Measurements from ENCODE around the gene SLC25A1. TPM values are rescaled to one million over a fixed set of nuclear protein-coding genes. Genes with fewer than 3 reads are reported as not detected.

Gene SLC25A1
- 39.4 and 41.2 TPM in 2 replicates for total RNA-seq

DNA sequence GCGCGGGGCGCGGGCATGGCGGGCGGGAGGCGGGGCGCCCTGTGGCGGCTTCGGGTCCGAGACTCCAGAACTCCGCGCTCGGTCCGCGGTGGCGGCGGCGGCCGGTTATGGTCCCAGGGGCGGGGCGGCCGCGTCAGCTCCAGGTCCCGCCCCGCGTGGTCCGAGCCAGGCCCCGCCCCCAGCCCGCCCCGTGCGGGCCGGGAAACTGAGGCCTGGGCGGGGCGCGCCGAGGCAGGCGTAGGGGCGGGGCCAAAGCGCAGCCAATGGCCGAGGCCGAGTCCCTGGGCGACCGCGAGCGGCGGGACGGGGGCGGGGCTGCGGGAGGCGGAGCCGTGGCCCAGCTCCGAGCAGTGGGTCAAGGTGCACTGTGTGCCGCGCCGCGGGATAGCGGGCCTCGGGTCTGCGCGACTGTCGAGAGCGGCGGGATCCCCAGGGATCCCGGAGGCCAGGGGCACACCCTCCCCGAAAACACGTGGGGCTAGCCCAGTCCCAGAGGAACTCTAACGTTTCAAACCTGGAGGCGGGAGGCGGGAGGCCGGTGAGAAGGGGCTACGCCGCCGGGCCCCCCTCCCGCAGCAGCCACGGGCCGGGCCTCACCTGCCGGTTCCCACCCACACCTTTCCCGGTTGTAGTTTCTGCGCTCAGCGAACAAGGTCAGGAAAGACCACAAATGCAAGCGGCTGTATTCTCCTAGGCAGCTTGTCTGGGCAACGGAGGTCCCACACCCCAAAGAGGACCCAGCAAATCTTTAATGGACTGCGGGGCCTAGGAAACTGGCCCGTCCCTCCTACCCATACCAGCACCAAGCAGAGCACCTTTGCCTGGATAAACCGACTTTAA is at the start of gene SLC25A1:
Gene SLC25A1 (minus strand): TSS at position 80 of the 840 bp plus-strand sequence. CDS start 63 bp downstream, at position 17.
- H3K9me3 Mint-ChIP-seq: no peaks in the 10 kb centered on the region
- H3K4me3 Mint-ChIP-seq: peak within 1 kb of the TSS; percentile 83
- DNase-seq: peak; percentile 97
- peaks cover 1% of the 10 kb centered on the region for H3K36me3 Mint-ChIP-seq (ENCODE audit: low read depth)
- no peaks in the 10 kb centered on the region for H3K27me3 Mint-ChIP-seq
- H3K4me1 Mint-ChIP-seq: peaks cover 23% of the 10 kb centered on the region
- peak within 1 kb of the TSS; percentile 70 for H3K27ac Mint-ChIP-seq
- intact Hi-C loops (cut with micrococcal nuclease): loop anchor here (1.0 to 5.0 kb wide), 6 partner anchors 35 to 300 kb away; partner anchors contain the start of genes CDC45, CLTCL1, DGCR2 and ESS2

DNA sequence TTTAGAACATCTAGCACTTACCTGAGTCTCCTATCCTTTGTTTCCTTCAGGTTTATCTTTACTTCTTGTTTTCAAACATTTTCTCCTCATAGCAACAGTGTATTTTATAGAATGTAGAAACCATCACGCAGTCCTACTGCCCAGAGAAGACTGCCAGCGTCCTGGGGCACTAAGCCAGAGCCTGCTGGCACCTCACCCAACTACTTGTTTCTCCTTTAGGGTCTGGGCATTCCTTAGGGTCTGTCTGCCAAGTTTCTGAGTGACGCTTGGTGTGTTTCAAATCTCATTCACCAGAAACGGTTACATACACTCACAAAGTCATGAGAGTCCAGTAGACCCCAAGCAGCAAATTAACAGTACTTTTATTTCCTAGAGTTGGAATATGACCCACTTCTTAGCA is 49.6 kb upstream of the SLC25A1 start:
- H3K4me3 Mint-ChIP-seq: no peak overlapping the region
- no peaks in the 10 kb centered on the region for H3K9me3 Mint-ChIP-seq
- no peak for DNase-seq
- H3K27me3 Mint-ChIP-seq: peaks cover 2% of the 10 kb centered on the region
- H3K27ac Mint-ChIP-seq: no peak overlapping the region
- intact Hi-C loops (cut with micrococcal nuclease): no loop called here
- no peaks in the 10 kb centered on the region for H3K4me1 Mint-ChIP-seq
- no peaks in the 10 kb centered on the region for H3K36me3 Mint-ChIP-seq (ENCODE audit: low read depth)

DNA sequence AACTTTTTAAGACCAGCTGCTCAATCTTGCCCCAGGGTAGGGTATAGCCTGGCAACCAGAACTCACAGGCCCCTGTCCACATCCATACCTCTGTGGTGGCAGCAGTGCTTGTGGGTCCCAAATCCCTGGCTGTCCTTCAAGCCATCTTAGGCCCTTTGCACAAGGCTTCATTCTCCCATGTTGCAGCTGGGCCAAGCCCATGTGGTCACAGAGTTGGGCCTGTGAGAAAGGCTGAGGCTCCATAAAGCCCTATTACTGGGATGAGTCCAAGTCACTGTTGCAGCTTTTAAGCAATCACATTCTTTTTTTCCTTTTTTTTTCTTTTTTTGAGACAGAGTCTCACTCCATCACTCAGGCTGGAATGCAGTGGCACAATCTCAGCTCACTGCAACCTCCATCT is 47.9 kb upstream of the SLC25A1 start:
- no peak for DNase-seq
- no peaks in the 10 kb centered on the region for H3K36me3 Mint-ChIP-seq (ENCODE audit: low read depth)
- no peak overlapping the region for H3K4me3 Mint-ChIP-seq
- intact Hi-C loops (cut with micrococcal nuclease): no loop called here
- H3K9me3 Mint-ChIP-seq: no peaks in the 10 kb centered on the region
- H3K27me3 Mint-ChIP-seq: no peaks in the 10 kb centered on the region
- H3K27ac Mint-ChIP-seq: no peak overlapping the region
- H3K4me1 Mint-ChIP-seq: no peaks in the 10 kb centered on the region

DNA sequence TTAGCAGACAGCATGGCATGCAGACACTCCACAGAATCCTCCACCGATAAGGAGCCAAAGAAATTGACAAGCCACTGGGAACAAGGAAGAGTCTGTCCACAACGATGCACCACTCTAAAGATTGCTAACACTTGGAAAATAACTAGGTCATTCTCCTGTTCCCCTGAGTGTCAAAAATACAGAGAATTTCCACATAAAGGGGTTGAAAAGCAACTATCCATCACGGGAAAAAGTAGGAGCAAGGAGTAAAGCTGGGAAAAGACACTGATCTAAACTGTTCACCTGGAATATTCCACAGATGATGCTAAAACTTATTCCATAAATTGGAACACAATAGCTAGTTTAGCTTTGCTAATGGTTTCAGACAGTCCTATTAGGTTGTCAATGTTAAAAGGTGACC is 47.0 kb upstream of the SLC25A1 start:
- Mint-ChIP-seq H3K4me3 (no peak overlapping the region), H3K4me1 (no peaks in the 10 kb centered on the region), H3K36me3 (ENCODE audit: low read depth) (no peaks in the 10 kb centered on the region), H3K27ac (no peak overlapping the region), H3K9me3 (no peaks in the 10 kb centered on the region), H3K27me3 (no peaks in the 10 kb centered on the region)
- intact Hi-C loops (cut with micrococcal nuclease): no loop called here
- no peak for DNase-seq

DNA sequence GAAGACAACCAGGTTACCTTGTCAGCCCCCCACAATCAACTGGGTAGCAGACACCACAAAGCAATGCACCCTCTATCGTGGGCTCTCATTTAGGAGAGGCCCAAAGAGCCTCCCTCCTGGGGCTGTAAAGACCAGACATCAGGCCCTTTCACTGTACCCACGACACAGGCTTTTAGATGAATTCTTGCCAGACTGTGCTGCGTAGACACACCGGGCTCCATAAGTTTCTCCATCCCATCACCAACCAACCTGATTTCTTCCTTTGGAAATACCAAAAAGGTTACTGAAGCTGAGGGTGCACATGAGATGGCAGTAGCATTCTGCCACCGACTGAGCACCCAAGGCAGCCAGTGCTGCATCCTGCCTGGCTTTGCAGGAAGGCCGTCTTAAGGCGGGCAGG is 46.4 kb upstream of the SLC25A1 start:
- H3K36me3 Mint-ChIP-seq (ENCODE audit: low read depth): no peaks in the 10 kb centered on the region
- H3K9me3 Mint-ChIP-seq: no peaks in the 10 kb centered on the region
- H3K4me1 Mint-ChIP-seq: no peaks in the 10 kb centered on the region
- intact Hi-C loops (cut with micrococcal nuclease): no loop called here
- no peak overlapping the region for H3K4me3 Mint-ChIP-seq
- H3K27me3 Mint-ChIP-seq: no peaks in the 10 kb centered on the region
- H3K27ac Mint-ChIP-seq: no peak overlapping the region
- no peak for DNase-seq

DNA sequence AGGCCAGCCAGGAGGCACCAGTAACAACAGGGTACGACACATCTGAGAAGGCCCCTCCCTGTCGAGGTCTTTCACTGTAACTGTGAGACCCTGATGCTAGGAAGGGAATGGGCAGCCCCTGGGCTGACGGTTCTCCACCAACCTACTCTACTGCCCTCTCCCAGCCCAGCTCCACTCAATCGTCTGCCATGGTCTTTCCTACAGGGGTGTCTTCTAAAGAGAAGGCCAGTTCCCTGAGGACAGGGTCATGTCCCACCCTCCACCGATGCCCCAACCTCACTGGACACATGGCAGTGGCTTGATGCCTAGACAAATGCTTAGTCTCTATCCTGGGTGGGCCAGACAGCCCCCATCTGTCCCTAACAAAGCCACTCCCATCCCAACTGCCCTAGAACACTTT is 46.0 kb upstream of the SLC25A1 start:
- Mint-ChIP-seq H3K4me1 (no peaks in the 10 kb centered on the region), H3K27ac (no peak overlapping the region), H3K4me3 (no peak overlapping the region), H3K9me3 (no peaks in the 10 kb centered on the region), H3K27me3 (no peaks in the 10 kb centered on the region), H3K36me3 (ENCODE audit: low read depth) (no peaks in the 10 kb centered on the region)
- DNase-seq: no peak
- intact Hi-C loops (cut with micrococcal nuclease): no loop called here

DNA sequence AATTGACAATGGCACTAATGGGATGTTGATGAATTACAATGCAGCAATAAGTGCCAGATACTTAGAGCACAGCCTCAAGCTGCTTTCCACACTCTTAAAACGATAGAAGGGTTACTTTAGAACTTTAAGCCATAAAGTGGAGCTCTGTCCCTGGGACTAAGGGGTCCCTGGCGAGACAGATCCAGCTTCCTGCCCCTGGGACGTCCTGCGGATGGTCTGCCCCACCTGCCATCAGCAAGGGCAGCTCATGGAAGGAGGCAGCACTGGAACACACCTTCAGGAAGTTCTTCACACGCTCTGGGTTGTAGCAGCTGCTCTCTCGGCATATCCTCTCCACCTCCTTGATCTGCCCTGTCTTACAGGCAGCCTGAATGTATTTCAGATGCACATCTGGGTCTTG is 45.1 kb upstream of the SLC25A1 start:
- H3K9me3 Mint-ChIP-seq: no peaks in the 10 kb centered on the region
- intact Hi-C loops (cut with micrococcal nuclease): no loop called here
- no peaks in the 10 kb centered on the region for H3K36me3 Mint-ChIP-seq (ENCODE audit: low read depth)

DNA sequence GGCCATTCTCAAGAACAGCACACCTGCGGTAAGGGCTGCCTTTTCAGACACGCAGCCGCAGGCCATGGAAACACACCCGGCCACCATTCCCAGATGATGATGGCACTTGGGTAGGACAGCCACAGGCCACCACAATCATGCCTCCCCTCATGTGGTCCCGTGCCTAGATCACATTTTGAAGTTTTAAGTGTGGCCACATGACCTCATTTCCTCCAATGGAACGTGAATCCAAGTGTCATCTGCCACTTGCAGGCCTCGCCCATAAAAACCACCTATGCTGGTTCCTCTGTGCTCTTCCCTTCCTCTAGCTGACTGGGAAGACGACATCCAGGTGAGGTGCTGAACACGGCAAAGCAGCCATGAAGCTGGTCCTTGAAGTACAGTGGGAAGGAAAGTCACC is 44.6 kb upstream of the SLC25A1 start:
- intact Hi-C loops (cut with micrococcal nuclease): no loop called here
- Mint-ChIP-seq H3K4me1 (no peaks in the 10 kb centered on the region), H3K27me3 (no peaks in the 10 kb centered on the region), H3K36me3 (ENCODE audit: low read depth) (no peaks in the 10 kb centered on the region), H3K27ac (no peak overlapping the region), H3K4me3 (no peak overlapping the region), H3K9me3 (no peaks in the 10 kb centered on the region)
- DNase-seq: no peak

More for the DNA sequence above, 45.1 kb upstream of the SLC25A1 start:
- no peak for DNase-seq
- no peak overlapping the region for H3K27ac Mint-ChIP-seq
- H3K4me3 Mint-ChIP-seq: no peak overlapping the region
- no peaks in the 10 kb centered on the region for H3K27me3 Mint-ChIP-seq
- H3K4me1 Mint-ChIP-seq: no peaks in the 10 kb centered on the region

DNA sequence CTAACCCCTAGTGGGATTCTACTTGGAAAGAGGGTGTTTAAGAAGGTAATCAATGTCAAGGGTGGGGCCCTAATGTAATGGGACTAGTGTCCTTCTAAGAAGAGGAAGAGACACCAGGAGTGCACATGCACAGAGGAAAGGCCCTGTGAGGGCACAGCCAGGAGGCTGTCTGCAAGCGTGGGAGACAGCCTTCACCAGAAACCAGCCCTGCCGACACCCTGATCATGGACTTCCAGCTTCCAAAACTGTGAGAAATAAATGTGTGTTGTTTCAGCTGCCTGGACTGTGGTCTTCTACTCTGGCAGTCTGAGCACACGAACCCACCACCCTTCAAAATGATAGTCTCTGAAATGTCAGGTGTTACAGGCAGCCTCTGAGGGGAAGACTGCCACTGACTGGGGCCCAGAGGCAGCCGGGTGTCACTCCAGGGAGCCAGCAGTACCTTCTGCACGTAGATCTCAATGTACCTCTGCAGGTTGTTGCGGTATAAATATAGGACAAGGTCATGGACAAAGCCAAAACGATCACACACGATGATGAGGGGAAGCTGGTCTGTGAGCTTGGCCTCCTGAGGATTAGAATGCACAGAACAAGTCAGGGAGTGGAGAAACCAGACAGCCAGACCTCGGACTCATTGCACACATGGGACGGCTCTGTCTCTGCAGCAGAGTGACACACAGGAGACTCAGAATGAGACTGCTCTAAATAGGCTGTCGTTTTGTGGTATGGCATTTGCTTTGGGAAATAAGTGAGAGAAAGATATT is 43.9 kb upstream of the SLC25A1 start:
- H3K27me3 Mint-ChIP-seq: no peaks in the 10 kb centered on the region
- no peak overlapping the region for H3K27ac Mint-ChIP-seq
- H3K4me1 Mint-ChIP-seq: peaks cover 2% of the 10 kb centered on the region
- no peak overlapping the region for H3K4me3 Mint-ChIP-seq
- intact Hi-C loops (cut with micrococcal nuclease): no loop called here
- no peak for DNase-seq
- no peaks in the 10 kb centered on the region for H3K36me3 Mint-ChIP-seq (ENCODE audit: low read depth)
- H3K9me3 Mint-ChIP-seq: no peaks in the 10 kb centered on the region

DNA sequence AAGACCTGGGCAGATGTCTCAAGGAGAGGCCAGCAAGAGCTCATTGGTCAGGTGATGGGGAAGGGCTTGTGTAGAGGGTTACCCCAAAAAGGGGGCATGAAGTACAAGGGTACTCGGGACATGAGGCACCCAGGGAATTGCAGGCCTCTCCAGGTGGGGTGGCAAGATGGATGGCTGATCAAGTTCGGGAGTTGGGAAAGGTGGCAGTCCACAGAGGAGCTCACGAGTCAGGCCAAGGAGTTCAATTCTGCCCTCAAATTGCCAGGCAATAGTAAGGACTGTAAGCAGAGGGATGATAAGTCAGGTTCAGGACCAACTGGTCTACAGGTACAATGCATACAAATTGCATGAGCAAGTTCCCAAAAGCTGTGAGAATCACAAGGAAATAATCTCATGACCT is 42.3 kb upstream of the SLC25A1 start:
- Mint-ChIP-seq H3K27ac (no peak overlapping the region), H3K36me3 (ENCODE audit: low read depth) (no peaks in the 10 kb centered on the region), H3K4me3 (no peak overlapping the region), H3K9me3 (no peaks in the 10 kb centered on the region), H3K4me1 (peaks cover 2% of the 10 kb centered on the region), H3K27me3 (no peaks in the 10 kb centered on the region)
- no peak for DNase-seq
- intact Hi-C loops (cut with micrococcal nuclease): no loop called here

DNA sequence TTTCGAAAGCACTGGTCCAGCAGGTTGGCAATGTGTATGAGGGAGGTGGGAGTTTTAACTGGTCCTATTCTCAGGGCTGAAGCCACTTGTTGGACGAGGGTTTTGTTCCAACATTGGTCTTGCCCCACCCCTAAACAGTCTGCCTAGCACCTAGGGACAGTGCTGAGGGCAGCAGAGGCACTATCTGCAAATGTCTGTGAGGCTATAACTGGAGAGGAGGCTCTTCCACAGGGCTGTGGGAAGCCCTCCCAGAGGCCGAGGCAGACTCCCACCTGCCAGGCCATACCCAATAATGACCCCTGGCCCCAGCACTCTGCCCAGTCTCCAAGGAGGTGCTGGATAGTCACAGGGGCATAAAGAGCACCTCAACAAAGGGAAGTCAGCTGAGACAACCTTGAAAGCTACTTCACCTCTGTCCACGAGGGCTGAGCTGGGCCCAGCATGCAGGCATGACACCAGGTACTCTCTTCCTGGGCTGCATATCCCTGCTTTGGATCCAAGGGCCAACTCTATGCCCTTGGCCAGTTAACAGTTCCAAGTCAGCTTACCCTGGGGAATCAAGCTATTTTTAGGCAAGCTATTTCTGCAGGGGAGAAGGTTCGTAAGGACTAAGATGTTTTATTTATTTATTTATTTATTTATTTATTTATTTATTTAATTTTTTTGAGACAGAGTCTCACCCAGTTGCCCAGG is 40.2 kb upstream of the SLC25A1 start:
- no peaks in the 10 kb centered on the region for H3K9me3 Mint-ChIP-seq
- DNase-seq: no peak
- peaks cover 2% of the 10 kb centered on the region for H3K4me1 Mint-ChIP-seq
- H3K27ac Mint-ChIP-seq: no peak overlapping the region
- intact Hi-C loops (cut with micrococcal nuclease): no loop called here
- no peak overlapping the region for H3K4me3 Mint-ChIP-seq
- no peaks in the 10 kb centered on the region for H3K27me3 Mint-ChIP-seq
- H3K36me3 Mint-ChIP-seq (ENCODE audit: low read depth): no peaks in the 10 kb centered on the region

DNA sequence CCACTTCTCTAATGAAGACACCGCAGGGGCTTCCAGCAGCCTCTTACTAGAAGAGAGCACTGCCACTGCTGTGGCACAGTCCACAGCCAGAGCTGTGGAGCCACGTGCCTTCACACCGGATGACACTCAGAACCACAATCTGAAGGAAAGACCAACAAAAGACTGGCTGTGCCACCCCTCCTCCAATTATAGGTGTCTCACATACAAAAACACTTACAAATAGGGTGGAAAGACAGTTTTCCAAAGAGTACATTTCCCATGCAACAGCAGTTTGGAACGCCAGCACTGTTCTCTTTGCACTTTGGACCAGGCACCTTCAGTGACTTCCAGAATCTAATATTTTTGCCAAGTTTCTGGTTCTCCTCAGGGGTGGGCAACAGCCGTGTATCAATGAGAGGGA is 38.0 kb upstream of the SLC25A1 start:
- intact Hi-C loops (cut with micrococcal nuclease): no loop called here
- H3K9me3 Mint-ChIP-seq: no peaks in the 10 kb centered on the region
- H3K27ac Mint-ChIP-seq: no peak overlapping the region
- H3K4me1 Mint-ChIP-seq: peaks cover 2% of the 10 kb centered on the region
- H3K36me3 Mint-ChIP-seq (ENCODE audit: low read depth): no peaks in the 10 kb centered on the region
- H3K4me3 Mint-ChIP-seq: no peak overlapping the region
- no peak for DNase-seq
- peaks cover 5% of the 10 kb centered on the region for H3K27me3 Mint-ChIP-seq

DNA sequence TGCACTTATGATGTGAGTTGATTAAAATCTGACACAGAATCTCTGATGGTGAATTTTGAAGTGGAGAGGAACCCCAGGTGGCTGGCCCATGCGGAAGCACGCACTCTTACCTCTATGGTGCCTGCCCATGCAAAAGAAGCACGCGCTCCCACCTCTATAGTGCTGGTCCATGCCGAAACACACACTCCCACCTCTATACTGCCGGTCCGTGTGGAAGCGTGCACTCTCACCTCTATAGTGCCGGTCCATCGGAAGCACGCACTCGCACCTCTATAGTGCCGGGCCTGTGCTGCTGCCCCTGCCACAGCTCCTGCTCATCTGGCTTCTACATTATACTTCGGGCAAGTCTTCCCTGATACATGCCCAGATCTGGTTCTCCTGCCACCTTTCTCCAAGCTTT is 36.8 kb upstream of the SLC25A1 start:
- DNase-seq: no peak
- Mint-ChIP-seq H3K27ac (no peak overlapping the region), H3K9me3 (no peaks in the 10 kb centered on the region), H3K4me1 (peaks cover 2% of the 10 kb centered on the region), H3K36me3 (ENCODE audit: low read depth) (no peaks in the 10 kb centered on the region), H3K27me3 (peaks cover 8% of the 10 kb centered on the region), H3K4me3 (no peak overlapping the region)
- intact Hi-C loops (cut with micrococcal nuclease): no loop called here

DNA sequence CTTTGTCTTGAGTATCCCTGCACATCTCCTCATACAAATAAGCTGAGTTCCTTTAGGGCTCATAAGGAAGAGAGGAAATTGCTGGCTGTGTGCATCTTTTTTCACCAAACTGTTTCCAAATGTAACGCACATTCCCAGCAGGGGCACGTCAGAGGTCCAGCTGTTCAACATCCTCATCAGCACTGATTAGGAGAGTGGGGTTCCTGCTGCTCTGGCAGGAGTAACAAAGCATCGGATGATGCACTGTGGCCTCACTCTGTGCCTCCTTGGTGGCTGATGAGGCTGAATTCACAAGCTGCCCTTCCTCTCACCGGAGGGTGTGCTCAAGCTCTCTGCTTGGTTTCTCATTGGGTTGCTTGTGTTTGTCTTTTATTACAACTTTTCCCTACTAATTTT is 35.5 kb upstream of the SLC25A1 start:
- no peak for DNase-seq
- intact Hi-C loops (cut with micrococcal nuclease): no loop called here
- Mint-ChIP-seq H3K27ac (no peak overlapping the region), H3K27me3 (peaks cover 17% of the 10 kb centered on the region), H3K4me1 (peaks cover 2% of the 10 kb centered on the region), H3K36me3 (ENCODE audit: low read depth) (no peaks in the 10 kb centered on the region), H3K4me3 (no peak overlapping the region), H3K9me3 (no peaks in the 10 kb centered on the region)

All from activated CD4-positive, alpha-beta T cell treated with anti-CD3 and anti-CD28 coated beads, Interleukin-2, amount 10 ng/mL, durations not matched to agents 24 days and 14 days (primary cell).